GM18873 (cell line): Measurements from ENCODE around the gene MEF2C.
A peak's percentile ranks its signal among the peaks of the same experiment; 100 is the strongest.
"Not testable (repeated sequence)": the region's sequence is repeated elsewhere in the genome, so short reads cannot be mapped to it uniquely, and the experiment has no call there.

Experiments used
- ATAC-seq: cut with Tn5 transposase; IDR thresholded peaks from one replicate; pipeline ENCODE4 v1.9.1; 2021; ENCODE audit warnings: mild to moderate bottlenecking, moderate library complexity, moderate number of reproducible peaks; ENCODE audit not compliant: unreplicated experiment, low FRiP score

Gene MEF2C

GRCh38 chr5:88808153-88808552, 74.8 kb downstream of the MEF2C start:
- ATAC-seq: peak; percentile 47

- ATAC-seq: no peak
Observed at GRCh38 chr5:88807327-88807726, 75.7 kb downstream of the MEF2C start.

GRCh38 chr5:88806338-88806737, 76.6 kb downstream of the MEF2C start:
- ATAC-seq: no peak

- no peak for ATAC-seq
Observed at GRCh38 chr5:88805151-88805784, 77.7 kb downstream of the MEF2C start.

GRCh38 chr5:88804444-88804843, 78.5 kb downstream of the MEF2C start:
- ATAC-seq: no peak

GRCh38 chr5:88803309-88803708, 79.7 kb downstream of the MEF2C start:
- no peak for ATAC-seq

- ATAC-seq: no peak
Observed at GRCh38 chr5:88799938-88800535, 82.9 kb downstream of the MEF2C start.

- not testable (repeated sequence) for ATAC-seq
Observed at GRCh38 chr5:88798933-88799332, 84.1 kb downstream of the MEF2C start.

- ATAC-seq: not testable (repeated sequence)
Observed at GRCh38 chr5:88793797-88794196, 89.2 kb downstream of the MEF2C start.

GRCh38 chr5:88792144-88792840, 90.7 kb downstream of the MEF2C start:
- peak; percentile 93 for ATAC-seq

GRCh38 chr5:88787856-88788255, 95.1 kb downstream of the MEF2C start:
- ATAC-seq: no peak

GRCh38 chr5:88786789-88787188, 96.2 kb downstream of the MEF2C start:
- no peak for ATAC-seq

GRCh38 chr5:88785746-88786565, 97.0 kb downstream of the MEF2C start:
- ATAC-seq: no peak

GRCh38 chr5:88782571-88782970, 100.4 kb downstream of the MEF2C start:
- ATAC-seq: no peak

- no peak for ATAC-seq
Observed at GRCh38 chr5:88780736-88781135, 102.2 kb downstream of the MEF2C start.

GRCh38 chr5:88778736-88779135, 104.2 kb downstream of the MEF2C start:
- ATAC-seq: no peak

- ATAC-seq: no peak
Observed at GRCh38 chr5:88776692-88777091, 106.3 kb downstream of the MEF2C start.

- no peak for ATAC-seq
Observed at GRCh38 chr5:88772831-88773230, 110.2 kb downstream of the MEF2C start.

GRCh38 chr5:88772047-88772446, 110.9 kb downstream of the MEF2C start:
- ATAC-seq: no peak

GRCh38 chr5:88770276-88771257, 112.4 kb downstream of the MEF2C start:
- ATAC-seq: no peak
